GM19240 (cell line): ENCODE results near the gene FRAS1.
"Not testable (repeated sequence)": the region's sequence is repeated elsewhere in the genome, so short reads cannot be mapped to it uniquely, and the experiment has no call there.

ENCODE experiments used
- DNase-seq: peaks from one replicate; pipeline ENCODE4 v3.0.0; 2011; ENCODE audit warnings: low spot score; ENCODE audit not compliant: insufficient read length

FRAS1 gene

GRCh38 chr4:78493731-78494130, 436.6 kb downstream of the FRAS1 start:
- no peak for DNase-seq

GRCh38 chr4:78496021-78496643, 439.0 kb downstream of the FRAS1 start:
- DNase-seq: no peak

DNA sequence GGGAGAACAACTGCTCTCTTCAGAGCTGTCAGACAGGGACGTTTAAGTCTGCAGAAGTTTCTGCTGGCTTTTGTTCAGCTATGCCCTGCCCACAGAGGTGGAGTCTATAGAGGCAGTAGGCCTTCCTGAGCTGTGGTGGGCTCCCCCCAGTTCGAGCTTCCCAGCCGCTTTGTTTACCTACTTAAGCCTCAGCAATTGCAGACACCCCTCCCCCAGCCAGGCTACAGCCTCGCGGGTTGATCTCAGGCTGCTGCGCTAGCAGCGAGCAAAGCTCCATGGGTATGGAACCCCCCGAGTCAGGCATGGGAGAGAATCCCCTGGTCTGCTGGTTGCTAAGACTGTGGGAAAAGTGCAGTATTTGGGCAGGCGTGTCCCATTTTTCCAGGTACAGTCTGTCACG, 449.1 kb downstream of the FRAS1 start:
- not testable (repeated sequence) for DNase-seq

- DNase-seq: no peak
Observed at GRCh38 chr4:78509043-78509442, 451.9 kb downstream of the FRAS1 start.

GRCh38 chr4:78510108-78510507, 453.0 kb downstream of the FRAS1 start:
- DNase-seq: no peak

DNA sequence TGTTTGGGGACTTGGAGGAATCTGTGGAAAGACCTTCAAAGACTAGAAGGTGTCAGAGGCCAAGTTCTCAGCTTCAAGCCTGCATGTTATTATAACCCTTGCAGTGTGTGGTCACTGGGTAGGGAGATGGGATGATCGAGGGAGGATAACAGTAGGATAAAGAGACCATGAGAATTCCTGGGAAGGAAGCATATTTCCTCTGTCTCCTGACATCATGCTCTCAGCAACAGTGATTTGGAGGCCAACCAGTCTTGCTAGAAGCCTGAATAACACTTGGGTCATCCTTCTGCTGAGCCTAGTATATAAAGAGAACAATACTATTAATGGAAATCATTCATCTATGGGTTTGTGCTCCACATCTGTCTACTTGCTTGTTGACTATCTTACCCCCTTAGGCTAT, 453.6 kb downstream of the FRAS1 start:
- DNase-seq: no peak

GRCh38 chr4:78512357-78512920, 455.3 kb downstream of the FRAS1 start:
- no peak for DNase-seq

DNA sequence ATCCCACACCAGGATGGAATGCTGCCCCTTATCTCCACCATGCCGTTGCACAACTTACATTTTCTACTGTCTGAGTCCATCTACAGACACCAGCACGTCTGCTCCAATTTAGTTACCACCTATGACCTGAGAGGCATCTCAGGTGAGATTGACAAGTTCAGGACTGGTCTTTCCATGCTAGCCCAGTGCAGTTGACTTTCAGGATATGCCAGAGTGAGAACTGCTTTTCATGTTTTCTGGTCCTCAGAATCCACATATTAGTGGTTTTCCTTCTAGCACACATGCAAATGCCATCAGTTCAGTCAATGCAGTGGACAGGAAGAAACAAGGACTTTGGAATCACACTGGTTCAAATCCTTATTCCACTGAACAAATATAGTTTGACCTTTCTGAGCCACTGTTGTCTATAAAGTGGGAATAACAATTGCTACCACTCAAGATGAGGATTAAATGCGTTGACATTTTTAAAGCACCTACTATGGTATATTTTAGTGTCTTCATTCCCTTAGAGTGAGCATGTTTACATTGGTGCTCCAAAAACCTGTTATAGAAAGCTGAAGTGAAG, 456.4 kb downstream of the FRAS1 start:
- no peak for DNase-seq

GRCh38 chr4:78517050-78517652, 460.0 kb downstream of the FRAS1 start:
- no peak for DNase-seq

DNA sequence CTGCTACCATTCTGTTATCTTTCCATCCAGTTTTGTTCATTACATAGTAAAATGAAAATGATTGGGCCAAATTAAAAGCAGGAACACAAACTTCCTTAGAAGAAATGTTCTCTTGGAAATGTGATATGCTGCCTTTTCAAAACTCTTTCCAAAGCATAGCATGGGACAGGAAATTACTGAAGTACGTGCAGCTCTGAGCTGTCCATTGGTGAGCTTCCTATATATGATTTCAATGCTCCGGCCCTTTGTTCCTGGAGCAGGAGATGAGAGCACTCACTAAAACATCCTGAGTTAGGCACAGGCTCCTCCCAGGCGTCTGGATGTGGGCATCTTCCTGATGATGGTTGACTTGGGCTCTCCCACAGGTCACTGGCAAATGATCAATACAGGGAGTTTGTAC, 461.4 kb downstream of the FRAS1 start:
- no peak for DNase-seq

- DNase-seq: no peak
Observed at GRCh38 chr4:78519962-78520361, 462.8 kb downstream of the FRAS1 start.

- DNase-seq: no peak
Observed at GRCh38 chr4:78520808-78521226, 463.7 kb downstream of the FRAS1 start.

- no peak for DNase-seq
Observed at GRCh38 chr4:78524009-78524408, 466.9 kb downstream of the FRAS1 start.

GRCh38 chr4:78525559-78525958, 468.4 kb downstream of the FRAS1 start:
- DNase-seq: no peak

GRCh38 chr4:78527103-78527502, 470.0 kb downstream of the FRAS1 start:
- DNase-seq: no peak

- DNase-seq: no peak
Observed at GRCh38 chr4:78527555-78527954, 470.4 kb downstream of the FRAS1 start.

- DNase-seq: no peak
Observed at GRCh38 chr4:78528327-78528726, 471.2 kb downstream of the FRAS1 start.

- DNase-seq: no peak
Observed at GRCh38 chr4:78529569-78530209, 472.6 kb downstream of the FRAS1 start.

- DNase-seq: no peak
Observed at GRCh38 chr4:78532046-78532445, 474.9 kb downstream of the FRAS1 start.

- DNase-seq: no peak
Observed at GRCh38 chr4:78533854-78534253, 476.7 kb downstream of the FRAS1 start.

DNA sequence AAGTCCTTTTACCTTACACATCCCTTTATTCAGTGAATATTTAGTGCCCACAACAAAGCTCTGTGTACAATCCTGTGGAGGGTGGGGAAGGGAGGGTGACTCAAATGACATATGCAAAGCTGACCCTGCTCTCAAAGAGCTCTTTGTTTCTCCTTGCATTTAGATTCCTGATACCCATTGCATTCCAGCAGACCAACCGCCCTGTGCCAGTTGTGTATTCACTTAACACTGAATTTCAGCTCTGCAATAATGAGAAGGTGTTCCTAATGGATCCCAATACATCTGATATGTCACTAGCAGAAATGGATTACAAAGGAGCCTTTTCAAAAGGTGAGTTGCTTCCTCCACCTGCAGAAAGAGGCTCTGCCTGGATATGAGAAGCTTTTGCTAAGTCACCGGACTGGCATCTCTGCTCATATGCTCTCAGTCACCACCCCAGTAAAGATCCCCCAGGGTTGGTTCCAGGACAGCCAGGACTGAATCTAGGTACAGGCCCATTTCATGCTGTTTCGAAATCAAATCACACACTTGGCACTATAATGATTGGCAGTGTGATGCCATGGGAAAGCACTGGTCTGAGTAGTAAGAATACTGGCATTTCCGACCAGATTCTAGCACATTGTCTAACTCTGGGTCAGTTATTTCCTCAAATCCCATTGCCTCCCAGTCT, 477.3 kb downstream of the FRAS1 start:
- DNase-seq: no peak

- DNase-seq: no peak
Observed at GRCh38 chr4:78542373-78542772, 485.2 kb downstream of the FRAS1 start.
